ENCODE data around the gene E2F2. TPM values are rescaled to one million over a fixed set of nuclear protein-coding genes. Genes with fewer than 3 reads are reported as not detected.

Gene E2F2
- total RNA-seq, 1 experiment from 2014 or later, result 8.1 TPM

- TF ChIP-seq CTCF (IDR thresholded peaks at IDR 0.05; ENCODE audit: unreplicated experiment), result no peak
- Mint-ChIP-seq H3K27ac (ENCODE audit: unreplicated experiment) (peak overlapping the region; percentile 34), H3K36me3 (ENCODE audit: insufficient read depth, unreplicated experiment) (peaks cover 10% of the 10 kb centered on the region), H3K4me1 (ENCODE audit: low read depth, unreplicated experiment) (peaks cover 15% of the 10 kb centered on the region), H3K27me3 (ENCODE audit: unreplicated experiment) (peaks cover 15% of the 10 kb centered on the region), H3K9me3 (ENCODE audit: low read depth, unreplicated experiment) (no peaks in the 10 kb centered on the region), H3K4me3 (ENCODE audit: low read depth, unreplicated experiment) (peak overlapping the region; percentile 68)
- intact Hi-C loops (cut with micrococcal nuclease; ENCODE audit: unreplicated experiment), result no loop called here
- no TSS peak for BruUV-seq (replicated peaks)
- CTCF ChIA-PET, result no interaction called here
- no peak for DNase-seq
Observed at GRCh38 chr1:23567996-23568607, 37.1 kb upstream of the E2F2 start.

- H3K4me1 Mint-ChIP-seq (ENCODE audit: low read depth, unreplicated experiment), result peaks cover 17% of the 10 kb centered on the region
- H3K27ac Mint-ChIP-seq (ENCODE audit: unreplicated experiment), result no peak overlapping the region
- no peaks in the 10 kb centered on the region for H3K9me3 Mint-ChIP-seq (ENCODE audit: low read depth, unreplicated experiment)
- CTCF ChIA-PET, result no interaction called here
- DNase-seq, result no peak
- BruUV-seq (replicated peaks), result no TSS peak
- no peak for TF ChIP-seq CTCF (IDR thresholded peaks at IDR 0.05; ENCODE audit: unreplicated experiment)
- intact Hi-C loops (cut with micrococcal nuclease; ENCODE audit: unreplicated experiment), result no loop called here
- H3K27me3 Mint-ChIP-seq (ENCODE audit: unreplicated experiment), result peaks cover 15% of the 10 kb centered on the region
- H3K36me3 Mint-ChIP-seq (ENCODE audit: insufficient read depth, unreplicated experiment), result peaks cover 10% of the 10 kb centered on the region
- peak overlapping the region; percentile 12 for H3K4me3 Mint-ChIP-seq (ENCODE audit: low read depth, unreplicated experiment)
Observed at GRCh38 chr1:23567629-23567995, 36.6 kb upstream of the E2F2 start.

- H3K9me3 Mint-ChIP-seq (ENCODE audit: low read depth, unreplicated experiment), result no peaks in the 10 kb centered on the region
- H3K27ac Mint-ChIP-seq (ENCODE audit: unreplicated experiment), result no peak overlapping the region
- H3K4me1 Mint-ChIP-seq (ENCODE audit: low read depth, unreplicated experiment), result peaks cover 28% of the 10 kb centered on the region
- CTCF ChIA-PET, result interaction anchor here (0.5 kb wide), 1 partner anchor 11 kb away, joined by 6 read pairs; no protein-coding TSS in a partner anchor
- BruUV-seq (replicated peaks), result no TSS peak
- H3K4me3 Mint-ChIP-seq (ENCODE audit: low read depth, unreplicated experiment), result no peak overlapping the region
- intact Hi-C loops (cut with micrococcal nuclease; ENCODE audit: unreplicated experiment), result no loop called here
- H3K27me3 Mint-ChIP-seq (ENCODE audit: unreplicated experiment), result peaks cover 15% of the 10 kb centered on the region
- no peak for DNase-seq
- H3K36me3 Mint-ChIP-seq (ENCODE audit: insufficient read depth, unreplicated experiment), result peaks cover 10% of the 10 kb centered on the region
- no peak for TF ChIP-seq CTCF (IDR thresholded peaks at IDR 0.05; ENCODE audit: unreplicated experiment)
Observed at GRCh38 chr1:23566304-23566703, 35.3 kb upstream of the E2F2 start.

- H3K27me3 Mint-ChIP-seq (ENCODE audit: unreplicated experiment), result peaks cover 15% of the 10 kb centered on the region
- peaks cover 33% of the 10 kb centered on the region for H3K4me1 Mint-ChIP-seq (ENCODE audit: low read depth, unreplicated experiment)
- H3K4me3 Mint-ChIP-seq (ENCODE audit: low read depth, unreplicated experiment), result no peak overlapping the region
- no peak overlapping the region for H3K27ac Mint-ChIP-seq (ENCODE audit: unreplicated experiment)
- H3K36me3 Mint-ChIP-seq (ENCODE audit: insufficient read depth, unreplicated experiment), result peaks cover 10% of the 10 kb centered on the region
- DNase-seq, result no peak
- BruUV-seq (replicated peaks), result no TSS peak
- CTCF ChIA-PET, result interaction anchor here (0.5 to 0.6 kb wide), 2 partner anchors 11 to 68 kb away, joined by 5 to 6 read pairs; no protein-coding TSS in a partner anchor
- intact Hi-C loops (cut with micrococcal nuclease; ENCODE audit: unreplicated experiment), result no loop called here
- H3K9me3 Mint-ChIP-seq (ENCODE audit: low read depth, unreplicated experiment), result no peaks in the 10 kb centered on the region
- TF ChIP-seq CTCF (IDR thresholded peaks at IDR 0.05; ENCODE audit: unreplicated experiment), result no peak
Observed at GRCh38 chr1:23565776-23566175, 34.7 kb upstream of the E2F2 start.
